ENCODE data around the gene ADAMTS14.

Gene ADAMTS14

GRCh38 chr10:70782746-70783680 is 110.7 kb downstream of the ADAMTS14 start:
- DNase-seq (ENCODE audit: insufficient read length, low spot score) (no peak), FAIRE-seq (no peak)
- TF ChIP-seq SPI1 (IDR thresholded peaks at IDR 0.05; ENCODE audit: low read depth, low read length) (no peak), PAX5 (IDR thresholded peaks at IDR 0.05; ENCODE audit: insufficient read depth, low read length, severe bottlenecking) (no peak), POLR2A (IDR thresholded peaks at IDR 0.05; ENCODE audit: low read depth, low read length) (no peak), POU2F2 (IDR thresholded peaks at IDR 0.05; ENCODE audit: low read depth, low read length) (no peak), TAF1 (IDR thresholded peaks at IDR 0.05; ENCODE audit: low read depth, low read length) (no peak), POLR2AphosphoS5 (IDR thresholded peaks at IDR 0.05; ENCODE audit: low read depth, low read length) (no peak)

GRCh38 chr10:70784016-70784415 is 111.7 kb downstream of the ADAMTS14 start:
- DNase-seq (ENCODE audit: insufficient read length, low spot score) (no peak), FAIRE-seq (no peak)
- no peak for TF ChIP-seq POLR2A (IDR thresholded peaks at IDR 0.05; ENCODE audit: low read depth, low read length)
- TF ChIP-seq POU2F2 (IDR thresholded peaks at IDR 0.05; ENCODE audit: low read depth, low read length): no peak
- TF ChIP-seq SPI1 (IDR thresholded peaks at IDR 0.05; ENCODE audit: low read depth, low read length): no peak
- TF ChIP-seq TAF1 (IDR thresholded peaks at IDR 0.05; ENCODE audit: low read depth, low read length): no peak
- TF ChIP-seq POLR2AphosphoS5 (IDR thresholded peaks at IDR 0.05; ENCODE audit: low read depth, low read length): no peak
- TF ChIP-seq PAX5 (IDR thresholded peaks at IDR 0.05; ENCODE audit: insufficient read depth, low read length, severe bottlenecking): no peak

- DNase-seq (ENCODE audit: insufficient read length, low spot score): no peak
- TF ChIP-seq POU2F2 (IDR thresholded peaks at IDR 0.05; ENCODE audit: low read depth, low read length): no peak
- TF ChIP-seq POLR2AphosphoS5 (IDR thresholded peaks at IDR 0.05; ENCODE audit: low read depth, low read length): no peak
- no peak for TF ChIP-seq SPI1 (IDR thresholded peaks at IDR 0.05; ENCODE audit: low read depth, low read length)
- TF ChIP-seq PAX5 (IDR thresholded peaks at IDR 0.05; ENCODE audit: insufficient read depth, low read length, severe bottlenecking): no peak
- FAIRE-seq: no peak
Measured at GRCh38 chr10:70784471-70784870, 112.2 kb downstream of the ADAMTS14 start.

- TF ChIP-seq SPI1 (IDR thresholded peaks at IDR 0.05; ENCODE audit: low read depth, low read length): no peak
- no peak for TF ChIP-seq TAF1 (IDR thresholded peaks at IDR 0.05; ENCODE audit: low read depth, low read length)
- no peak for TF ChIP-seq POLR2AphosphoS5 (IDR thresholded peaks at IDR 0.05; ENCODE audit: low read depth, low read length)
- TF ChIP-seq PAX5 (IDR thresholded peaks at IDR 0.05; ENCODE audit: insufficient read depth, low read length, severe bottlenecking): no peak
- TF ChIP-seq POLR2A (IDR thresholded peaks at IDR 0.05; ENCODE audit: low read depth, low read length): no peak
- TF ChIP-seq POU2F2 (IDR thresholded peaks at IDR 0.05; ENCODE audit: low read depth, low read length): no peak
- DNase-seq (ENCODE audit: insufficient read length, low spot score) (no peak), FAIRE-seq (no peak)
Measured at GRCh38 chr10:70785190-70785589, 112.9 kb downstream of the ADAMTS14 start, which contains the start of gene TBATA. Gene TBATA (minus strand): TSS chr10:70785377. CDS start chr10:70783379, 1,998 bp downstream.

GRCh38 chr10:70786799-70787415 is 114.6 kb downstream of the ADAMTS14 start:
- DNase-seq (ENCODE audit: insufficient read length, low spot score) (no peak), FAIRE-seq (no peak)
- TF ChIP-seq POU2F2 (IDR thresholded peaks at IDR 0.05; ENCODE audit: low read depth, low read length): no peak
- no peak for TF ChIP-seq PAX5 (IDR thresholded peaks at IDR 0.05; ENCODE audit: insufficient read depth, low read length, severe bottlenecking)
- TF ChIP-seq POLR2AphosphoS5 (IDR thresholded peaks at IDR 0.05; ENCODE audit: low read depth, low read length): no peak

GRCh38 chr10:70791386-70792039 is 119.2 kb downstream of the ADAMTS14 start:
- TF ChIP-seq SPI1 (IDR thresholded peaks at IDR 0.05; ENCODE audit: low read depth, low read length): no peak
- TF ChIP-seq POU2F2 (IDR thresholded peaks at IDR 0.05; ENCODE audit: low read depth, low read length): no peak
- TF ChIP-seq PAX5 (IDR thresholded peaks at IDR 0.05; ENCODE audit: insufficient read depth, low read length, severe bottlenecking): no peak
- no peak for TF ChIP-seq POLR2A (IDR thresholded peaks at IDR 0.05; ENCODE audit: low read depth, low read length)
- no peak for TF ChIP-seq POLR2AphosphoS5 (IDR thresholded peaks at IDR 0.05; ENCODE audit: low read depth, low read length)
- DNase-seq (ENCODE audit: insufficient read length, low spot score) (no peak), FAIRE-seq (no peak)

GRCh38 chr10:70795613-70796012 is 123.3 kb downstream of the ADAMTS14 start:
- no peak for DNase-seq (ENCODE audit: insufficient read length, low spot score)
- no peak for TF ChIP-seq TAF1 (IDR thresholded peaks at IDR 0.05; ENCODE audit: low read depth, low read length)
- no peak for TF ChIP-seq POLR2AphosphoS5 (IDR thresholded peaks at IDR 0.05; ENCODE audit: low read depth, low read length)
- FAIRE-seq: no peak

- TF ChIP-seq POLR2A (IDR thresholded peaks at IDR 0.05; ENCODE audit: low read depth, low read length) (no peak), TAF1 (IDR thresholded peaks at IDR 0.05; ENCODE audit: low read depth, low read length) (no peak), POU2F2 (IDR thresholded peaks at IDR 0.05; ENCODE audit: low read depth, low read length) (no peak), PAX5 (IDR thresholded peaks at IDR 0.05; ENCODE audit: insufficient read depth, low read length, severe bottlenecking) (no peak), POLR2AphosphoS5 (IDR thresholded peaks at IDR 0.05; ENCODE audit: low read depth, low read length) (no peak), SPI1 (IDR thresholded peaks at IDR 0.05; ENCODE audit: low read depth, low read length) (no peak)
Measured at GRCh38 chr10:70797840-70798239, 125.5 kb downstream of the ADAMTS14 start.

GRCh38 chr10:70799124-70799523 is 126.8 kb downstream of the ADAMTS14 start:
- TF ChIP-seq POLR2A (IDR thresholded peaks at IDR 0.05; ENCODE audit: low read depth, low read length): no peak
- TF ChIP-seq SPI1 (IDR thresholded peaks at IDR 0.05; ENCODE audit: low read depth, low read length): no peak
- TF ChIP-seq POU2F2 (IDR thresholded peaks at IDR 0.05; ENCODE audit: low read depth, low read length): no peak
- TF ChIP-seq TAF1 (IDR thresholded peaks at IDR 0.05; ENCODE audit: low read depth, low read length): no peak
- TF ChIP-seq POLR2AphosphoS5 (IDR thresholded peaks at IDR 0.05; ENCODE audit: low read depth, low read length): no peak
- TF ChIP-seq PAX5 (IDR thresholded peaks at IDR 0.05; ENCODE audit: insufficient read depth, low read length, severe bottlenecking): no peak
- DNase-seq (ENCODE audit: insufficient read length, low spot score) (no peak), FAIRE-seq (no peak)

More at GRCh38 chr10:70797840-70798239, 125.5 kb downstream of the ADAMTS14 start:
- no peak for DNase-seq (ENCODE audit: insufficient read length, low spot score)
- FAIRE-seq: no peak

Measured in GM12891 (cell line).